Gastrocnemius medialis (tissue), 4 donors: ENCODE measurements around the gene PRND.
"Not testable (repeated sequence)": the region's sequence is repeated elsewhere in the genome, so short reads cannot be mapped to it uniquely, and the experiment has no call there.

ENCODE experiments used
- POLR2A ChIP-seq, 2 donors: fragments of 450-650 bp; IDR thresholded peaks; one replicate each; pipeline ENCODE4 v1.6.1; 2017; ENCODE audit warnings: antibody characterized with exemption in 2 of 2, mild to moderate bottlenecking in 2 of 2, moderate library complexity in 2 of 2
- TF ChIP-seq, protein P1 (sequence below), 5 experiments: fragments of 450-650 bp in 3 of 5; fragments of 200-600 bp in 2 of 5; sonication (generic) in 2 of 5; IDR thresholded peaks in 4 of 5; conservative IDR thresholded peaks in 1 of 5; 1 replicate in 4 of 5; 2 replicates in 1 of 5; pipeline ENCODE4 v1.5.1; 2016 to 2019; ENCODE audit warnings: antibody characterized with exemption in 5 of 5, mild to moderate bottlenecking in 3 of 5, moderate library complexity in 3 of 5

DNA sequence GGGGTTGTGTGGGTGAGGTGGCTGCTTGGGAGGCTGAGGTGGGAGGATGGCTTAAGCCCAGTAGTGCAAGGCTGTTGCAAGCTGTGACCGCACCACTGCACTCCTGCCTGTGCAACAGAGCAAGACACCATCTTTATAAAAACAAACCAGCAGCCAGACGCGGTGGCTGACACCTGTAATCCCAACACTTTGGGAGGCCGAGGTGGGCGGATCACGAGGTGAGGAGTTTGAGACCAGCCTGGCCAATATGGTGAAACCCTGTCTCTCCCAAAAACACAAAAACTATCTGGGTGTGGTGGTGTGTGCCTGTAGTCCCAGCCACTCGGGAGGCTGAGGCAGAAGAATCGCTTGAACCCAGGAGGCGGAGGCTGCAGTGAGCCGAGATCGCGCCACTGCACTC is 14.8 kb upstream of the PRND start:
- TF ChIP-seq POLR2A (IDR thresholded peaks at IDR 0.05), result not testable (repeated sequence)
- TF ChIP-seq, protein P1, sequence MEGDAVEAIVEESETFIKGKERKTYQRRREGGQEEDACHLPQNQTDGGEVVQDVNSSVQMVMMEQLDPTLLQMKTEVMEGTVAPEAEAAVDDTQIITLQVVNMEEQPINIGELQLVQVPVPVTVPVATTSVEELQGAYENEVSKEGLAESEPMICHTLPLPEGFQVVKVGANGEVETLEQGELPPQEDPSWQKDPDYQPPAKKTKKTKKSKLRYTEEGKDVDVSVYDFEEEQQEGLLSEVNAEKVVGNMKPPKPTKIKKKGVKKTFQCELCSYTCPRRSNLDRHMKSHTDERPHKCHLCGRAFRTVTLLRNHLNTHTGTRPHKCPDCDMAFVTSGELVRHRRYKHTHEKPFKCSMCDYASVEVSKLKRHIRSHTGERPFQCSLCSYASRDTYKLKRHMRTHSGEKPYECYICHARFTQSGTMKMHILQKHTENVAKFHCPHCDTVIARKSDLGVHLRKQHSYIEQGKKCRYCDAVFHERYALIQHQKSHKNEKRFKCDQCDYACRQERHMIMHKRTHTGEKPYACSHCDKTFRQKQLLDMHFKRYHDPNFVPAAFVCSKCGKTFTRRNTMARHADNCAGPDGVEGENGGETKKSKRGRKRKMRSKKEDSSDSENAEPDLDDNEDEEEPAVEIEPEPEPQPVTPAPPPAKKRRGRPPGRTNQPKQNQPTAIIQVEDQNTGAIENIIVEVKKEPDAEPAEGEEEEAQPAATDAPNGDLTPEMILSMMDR (IDR thresholded peaks at IDR 0.05 in 4 of 5, conservative IDR thresholded peaks at IDR 0.05 in 1 of 5), result not testable (repeated sequence)
